LNCaP clone FGC (cell line): ENCODE measurements around the gene OAS3.

Experiments used
- DNase-seq: peaks from one replicate; pipeline ENCODE4 v3.0.0-alpha.2; 2011; ENCODE audit warnings: low read depth
- H3K4me3 ChIP-seq: 2 replicates; pipeline ENCODE4 v1.5.1; 2011; ENCODE audit warnings: mild to moderate bottlenecking, low read depth, low read length, control low read depth
- TF ChIP-seq, protein P1 (sequence below): IDR thresholded peaks from 2 replicates; pipeline ENCODE4 v1.5.1; 2012; ENCODE audit warnings: mild to moderate bottlenecking; ENCODE audit not compliant: control insufficient read depth, insufficient read depth; ENCODE audit errors: extremely low read depth

OAS3 gene

GRCh38 chr12:112901271-112901670, 37.0 kb upstream of the OAS3 start:
- no peak overlapping the region for H3K4me3 ChIP-seq
- TF ChIP-seq, protein P1, sequence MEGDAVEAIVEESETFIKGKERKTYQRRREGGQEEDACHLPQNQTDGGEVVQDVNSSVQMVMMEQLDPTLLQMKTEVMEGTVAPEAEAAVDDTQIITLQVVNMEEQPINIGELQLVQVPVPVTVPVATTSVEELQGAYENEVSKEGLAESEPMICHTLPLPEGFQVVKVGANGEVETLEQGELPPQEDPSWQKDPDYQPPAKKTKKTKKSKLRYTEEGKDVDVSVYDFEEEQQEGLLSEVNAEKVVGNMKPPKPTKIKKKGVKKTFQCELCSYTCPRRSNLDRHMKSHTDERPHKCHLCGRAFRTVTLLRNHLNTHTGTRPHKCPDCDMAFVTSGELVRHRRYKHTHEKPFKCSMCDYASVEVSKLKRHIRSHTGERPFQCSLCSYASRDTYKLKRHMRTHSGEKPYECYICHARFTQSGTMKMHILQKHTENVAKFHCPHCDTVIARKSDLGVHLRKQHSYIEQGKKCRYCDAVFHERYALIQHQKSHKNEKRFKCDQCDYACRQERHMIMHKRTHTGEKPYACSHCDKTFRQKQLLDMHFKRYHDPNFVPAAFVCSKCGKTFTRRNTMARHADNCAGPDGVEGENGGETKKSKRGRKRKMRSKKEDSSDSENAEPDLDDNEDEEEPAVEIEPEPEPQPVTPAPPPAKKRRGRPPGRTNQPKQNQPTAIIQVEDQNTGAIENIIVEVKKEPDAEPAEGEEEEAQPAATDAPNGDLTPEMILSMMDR: no peak
- no peak for DNase-seq

- DNase-seq: no peak
- TF ChIP-seq, protein P1: no peak
Measured at GRCh38 chr12:112904571-112904970, 33.7 kb upstream of the OAS3 start.

GRCh38 chr12:112905451-112906089, 32.7 kb upstream of the OAS3 start:
- TF ChIP-seq, protein P1: no peak
- H3K4me3 ChIP-seq: no peak overlapping the region
- DNase-seq: no peak

More at GRCh38 chr12:112904571-112904970, 33.7 kb upstream of the OAS3 start:
- no peak overlapping the region for H3K4me3 ChIP-seq

DNA sequence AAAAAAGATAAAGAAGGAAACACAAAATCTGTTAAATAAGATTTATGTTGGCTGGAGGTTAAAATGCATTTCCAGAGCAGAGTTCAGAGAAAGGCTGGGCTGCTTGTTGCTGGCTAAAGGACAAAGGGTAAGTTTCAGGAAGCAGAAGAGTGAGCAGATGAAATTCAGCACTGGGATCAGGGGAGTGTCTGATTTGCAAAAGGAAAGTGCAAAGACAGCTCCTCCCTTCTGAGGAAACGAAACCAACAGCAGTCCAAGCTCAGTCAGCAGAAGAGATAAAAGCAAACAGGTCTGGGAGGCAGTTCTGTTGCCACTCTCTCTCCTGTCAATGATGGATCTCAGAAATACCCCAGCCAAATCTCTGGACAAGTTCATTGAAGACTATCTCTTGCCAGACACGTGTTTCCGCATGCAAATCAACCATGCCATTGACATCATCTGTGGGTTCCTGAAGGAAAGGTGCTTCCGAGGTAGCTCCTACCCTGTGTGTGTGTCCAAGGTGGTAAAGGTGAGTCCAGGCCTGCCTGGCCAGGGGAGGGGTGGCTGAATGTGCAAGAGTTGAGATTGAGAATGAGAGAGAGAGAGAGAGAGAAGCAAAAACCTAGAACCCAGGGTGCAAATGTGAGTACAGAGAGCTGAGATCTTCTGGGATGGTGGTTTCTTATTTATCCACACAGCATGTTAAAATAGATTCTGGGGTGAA, 31.4 kb upstream of the OAS3 start, which contains the start of gene OAS1:
OAS1 (plus strand) TSS at position 251 of the 703 bp plus-strand sequence; CDS start at position 329, 78 bp downstream.
- peak; percentile 26 for DNase-seq
- TF ChIP-seq, protein P1: no peak

GRCh38 chr12:112907415-112908157, 30.7 kb upstream of the OAS3 start:
- TF ChIP-seq, protein P1: no peak
- H3K4me3 ChIP-seq: no peak overlapping the region
- no peak for DNase-seq

More for the DNA sequence above, 31.4 kb upstream of the OAS3 start, which contains the start of gene OAS1:
- peak within 1 kb of the TSS; percentile 32 for H3K4me3 ChIP-seq

DNA sequence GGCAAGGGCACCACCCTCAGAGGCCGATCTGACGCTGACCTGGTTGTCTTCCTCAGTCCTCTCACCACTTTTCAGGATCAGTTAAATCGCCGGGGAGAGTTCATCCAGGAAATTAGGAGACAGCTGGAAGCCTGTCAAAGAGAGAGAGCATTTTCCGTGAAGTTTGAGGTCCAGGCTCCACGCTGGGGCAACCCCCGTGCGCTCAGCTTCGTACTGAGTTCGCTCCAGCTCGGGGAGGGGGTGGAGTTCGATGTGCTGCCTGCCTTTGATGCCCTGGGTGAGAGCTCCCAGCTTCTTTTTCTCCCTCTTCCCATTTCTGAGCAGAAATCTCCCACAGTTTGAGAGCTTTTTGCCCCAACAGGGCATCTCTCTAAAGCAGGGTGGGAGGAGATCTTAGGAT, 29.7 kb upstream of the OAS3 start:
- TF ChIP-seq, protein P1: no peak
- no peak for DNase-seq
- H3K4me3 ChIP-seq: no peak overlapping the region
